Adrenal gland (tissue), 5 donors: ENCODE measurements around the gene WDR13.

Source experiments
- CTCF ChIP-seq, 6 experiments: fragments of 450-650 bp in 4 of 6; fragments of 200-600 bp in 2 of 6; sonication (generic) in 1 of 6; IDR thresholded peaks; 1 replicate in 5 of 6; 2 replicates in 1 of 6; pipeline versions ENCODE4 v1.5.1 to v1.8.0; 2016 to 2021; ENCODE audit warnings: antibody characterized with exemption in 6 of 6, mild to moderate bottlenecking in 2 of 6, moderate library complexity in 1 of 6
- POLR2A ChIP-seq, 2 donors: fragments of 450-650 bp; IDR thresholded peaks; one replicate each; pipeline ENCODE4 v1.6.1; 2017; ENCODE audit warnings: antibody characterized with exemption in 2 of 2, mild to moderate bottlenecking in 2 of 2, moderate library complexity in 1 of 2
- donor health status: DM: no; HTN: no; CAD: no.

GRCh38 chrX:48569958-48570357, 27.3 kb upstream of the WDR13 start:
- TF ChIP-seq CTCF (IDR thresholded peaks at IDR 0.05): no peak
- no peak for TF ChIP-seq POLR2A (IDR thresholded peaks at IDR 0.05)
